GM12874 (cell line): ENCODE data around the gene EGF.

Experiments
- TF ChIP-seq, protein P1 (sequence below): IDR thresholded peaks from 2 replicates; pipeline ENCODE4 v1.5.1; 2011; ENCODE audit warnings: low read depth, mild to moderate bottlenecking, control low read depth, low read length, moderate library complexity; ENCODE audit not compliant: insufficient read depth

The EGF gene

GRCh38 chr4:110061076-110061475, 148.4 kb downstream of the EGF start:
- TF ChIP-seq, protein P1, sequence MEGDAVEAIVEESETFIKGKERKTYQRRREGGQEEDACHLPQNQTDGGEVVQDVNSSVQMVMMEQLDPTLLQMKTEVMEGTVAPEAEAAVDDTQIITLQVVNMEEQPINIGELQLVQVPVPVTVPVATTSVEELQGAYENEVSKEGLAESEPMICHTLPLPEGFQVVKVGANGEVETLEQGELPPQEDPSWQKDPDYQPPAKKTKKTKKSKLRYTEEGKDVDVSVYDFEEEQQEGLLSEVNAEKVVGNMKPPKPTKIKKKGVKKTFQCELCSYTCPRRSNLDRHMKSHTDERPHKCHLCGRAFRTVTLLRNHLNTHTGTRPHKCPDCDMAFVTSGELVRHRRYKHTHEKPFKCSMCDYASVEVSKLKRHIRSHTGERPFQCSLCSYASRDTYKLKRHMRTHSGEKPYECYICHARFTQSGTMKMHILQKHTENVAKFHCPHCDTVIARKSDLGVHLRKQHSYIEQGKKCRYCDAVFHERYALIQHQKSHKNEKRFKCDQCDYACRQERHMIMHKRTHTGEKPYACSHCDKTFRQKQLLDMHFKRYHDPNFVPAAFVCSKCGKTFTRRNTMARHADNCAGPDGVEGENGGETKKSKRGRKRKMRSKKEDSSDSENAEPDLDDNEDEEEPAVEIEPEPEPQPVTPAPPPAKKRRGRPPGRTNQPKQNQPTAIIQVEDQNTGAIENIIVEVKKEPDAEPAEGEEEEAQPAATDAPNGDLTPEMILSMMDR, result no peak
